Keratinocyte (primary cell): ENCODE results near the gene TMEM135. TPM values are rescaled to one million over a fixed set of nuclear protein-coding genes. Genes with fewer than 3 reads are reported as not detected.
"Not testable (repeated sequence)": the region's sequence is repeated elsewhere in the genome, so short reads cannot be mapped to it uniquely, and the experiment has no call there.

Experiments used
- DNase-seq: peaks from one replicate; pipeline ENCODE4 v3.0.0-alpha.2; 2011; ENCODE audit warnings: low read depth, missing footprints, low spot score
- FAIRE-seq: peaks from 2 replicates; lab custom pipeline; 2011; peaks lifted over from hg19 to GRCh38; lab: Jason Lieb, UNC
- H2AFZ ChIP-seq: 2 replicates; pipeline ENCODE4 v1.6.0; 2012; ENCODE audit warnings: low read length, control low read depth, inconsistent platforms; ENCODE audit not compliant: control insufficient read depth
- H3K27ac ChIP-seq: 2 replicates; pipeline ENCODE4 v1.5.1; 2011; ENCODE audit warnings: low read length; ENCODE audit not compliant: control insufficient read depth, insufficient read depth
- H3K27me3 ChIP-seq: 3 replicates; pipeline ENCODE4 v1.6.0; 2011; ENCODE audit warnings: low read length; ENCODE audit not compliant: control insufficient read depth, insufficient read depth; ENCODE audit errors: extremely low read depth
- H3K36me3 ChIP-seq, 2 experiments: 2 replicates in 1 of 2; 3 replicates in 1 of 2; pipeline ENCODE4 v1.5.1; 2011; ENCODE audit warnings: low read length in 2 of 2, mild to moderate bottlenecking in 1 of 2; ENCODE audit not compliant: control insufficient read depth in 2 of 2, insufficient read depth in 2 of 2; ENCODE audit errors: extremely low read depth in 1 of 2
- H3K4me1 ChIP-seq: 3 replicates; pipeline ENCODE4 v1.5.1; 2011; ENCODE audit warnings: low read length; ENCODE audit not compliant: control insufficient read depth, insufficient read depth; ENCODE audit errors: extremely low read depth
- H3K4me2 ChIP-seq: 3 replicates; pipeline ENCODE4 v1.6.0; 2011; ENCODE audit warnings: low read depth, low read length; ENCODE audit not compliant: control insufficient read depth, insufficient read depth; ENCODE audit errors: extremely low read depth
- H3K4me3 ChIP-seq, 3 experiments: fragments of 200-600 bp in 1 of 3; sonication (generic) in 1 of 3; 2 replicates in 2 of 3; 3 replicates in 1 of 3; pipeline ENCODE4 v1.5.1; 2011 to 2016; ENCODE audit warnings: low read length in 3 of 3, mild to moderate bottlenecking in 3 of 3, control low read depth in 2 of 3, inconsistent platforms in 1 of 3, low read depth in 1 of 3, mixed read lengths in 1 of 3, mixed run types in 1 of 3, moderate library complexity in 1 of 3; ENCODE audit not compliant: control insufficient read depth in 2 of 3, insufficient read depth in 2 of 3; ENCODE audit errors: extremely low read depth in 1 of 3
- H3K79me2 ChIP-seq: 2 replicates; pipeline ENCODE4 v1.6.0; 2012; ENCODE audit warnings: low read length; ENCODE audit not compliant: control insufficient read depth, insufficient read depth
- H3K9ac ChIP-seq: 3 replicates; pipeline ENCODE4 v1.6.0; 2011; ENCODE audit warnings: low read length; ENCODE audit not compliant: control insufficient read depth, insufficient read depth; ENCODE audit errors: extremely low read depth
- H3K9me1 ChIP-seq: 3 replicates; pipeline ENCODE4 v1.6.0; 2011; ENCODE audit warnings: low read length; ENCODE audit not compliant: control insufficient read depth, insufficient read depth; ENCODE audit errors: extremely low read depth
- H3K9me3 ChIP-seq: 2 replicates; pipeline ENCODE4 v1.5.1; 2012; ENCODE audit warnings: low read depth, low read length; ENCODE audit not compliant: control insufficient read depth
- H4K20me1 ChIP-seq: 3 replicates; pipeline ENCODE4 v1.6.0; 2011; ENCODE audit warnings: low read length; ENCODE audit not compliant: control insufficient read depth, insufficient read depth; ENCODE audit errors: extremely low read depth
- EZH2 ChIP-seq: IDR thresholded peaks from one replicate; pipeline ENCODE4 v1.6.1; 2012; ENCODE audit warnings: inconsistent platforms, mild to moderate bottlenecking, low read length, moderate library complexity
- dilution Hi-C: fragments of 300-500 bp; cut with MboI; formaldehyde crosslinking; loops from one replicate; pipeline ENCODE4 v1.7.0; 2020; ENCODE audit warnings: low sequenced_read_pairs; ENCODE audit not compliant: extremely low pct_ligation_motif_present
- polyA plus RNA-seq, 5 experiments: library from polyadenylated mRNA; depleted of rRNA in 3 of 5; stranded (reverse) in 3 of 5; stranded (forward) in 1 of 5; unstranded in 1 of 5; fragments of >200 nt; gene quantifications; 1 replicate in 1 of 5; 2 replicates in 3 of 5; 3 replicates in 1 of 5; pipeline versions ENCODE4 v1.2.1 to v1.2.3, GENCODE V29; 2011 to 2012; ENCODE audit warnings: missing spikeins in 2 of 5, low read depth in 1 of 5, low replicate concordance in 1 of 5
- TF ChIP-seq, protein P1 (sequence below), 3 experiments: IDR thresholded peaks in 1 of 3; conservative IDR thresholded peaks in 1 of 3; optimal IDR thresholded peaks in 1 of 3; 2 replicates in 2 of 3; 3 replicates in 1 of 3; pipeline versions ENCODE3 to v1.5.1; 2011; ENCODE audit warnings: low read length in 3 of 3, mild to moderate bottlenecking in 3 of 3, moderate library complexity in 2 of 3, control low read depth in 1 of 3, inconsistent platforms in 1 of 3; ENCODE audit not compliant: insufficient read depth in 2 of 3; ENCODE audit errors: extremely low read depth in 1 of 3

Gene TMEM135
- polyA plus RNA-seq, 1 donor (not counting 4 experiments of a cell fraction or from before 2014, with no cell fraction given), result 15.0 TPM

DNA sequence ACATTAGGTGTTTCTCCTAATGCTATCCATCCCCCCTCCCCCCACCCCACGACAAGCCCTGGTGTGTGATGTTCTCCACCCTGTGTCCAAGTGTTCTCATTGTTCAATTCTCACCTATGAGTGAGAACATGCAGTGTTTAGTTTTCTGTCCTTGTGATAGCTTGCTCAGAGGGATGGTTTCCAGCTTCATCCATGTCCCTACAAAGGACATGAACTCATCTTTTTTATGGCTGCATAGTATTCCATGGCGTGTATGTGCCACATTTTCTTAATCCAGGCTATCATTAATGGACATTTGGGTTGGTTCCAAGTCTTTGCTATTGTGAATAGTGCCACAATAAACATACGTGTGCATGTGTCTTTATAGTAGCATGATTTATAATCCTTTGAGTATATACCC lies 69.6 kb downstream of the TMEM135 start:
- H2AFZ ChIP-seq, DNase-seq, H3K4me1 ChIP-seq, H3K4me3 ChIP-seq, H3K9me3 ChIP-seq, H4K20me1 ChIP-seq, dilution Hi-C loops, H3K9me1 ChIP-seq, H3K27me3 ChIP-seq, H3K79me2 ChIP-seq, FAIRE-seq, H3K4me2 ChIP-seq, H3K27ac ChIP-seq, H3K9ac ChIP-seq, H3K36me3 ChIP-seq: not testable (repeated sequence)

DNA sequence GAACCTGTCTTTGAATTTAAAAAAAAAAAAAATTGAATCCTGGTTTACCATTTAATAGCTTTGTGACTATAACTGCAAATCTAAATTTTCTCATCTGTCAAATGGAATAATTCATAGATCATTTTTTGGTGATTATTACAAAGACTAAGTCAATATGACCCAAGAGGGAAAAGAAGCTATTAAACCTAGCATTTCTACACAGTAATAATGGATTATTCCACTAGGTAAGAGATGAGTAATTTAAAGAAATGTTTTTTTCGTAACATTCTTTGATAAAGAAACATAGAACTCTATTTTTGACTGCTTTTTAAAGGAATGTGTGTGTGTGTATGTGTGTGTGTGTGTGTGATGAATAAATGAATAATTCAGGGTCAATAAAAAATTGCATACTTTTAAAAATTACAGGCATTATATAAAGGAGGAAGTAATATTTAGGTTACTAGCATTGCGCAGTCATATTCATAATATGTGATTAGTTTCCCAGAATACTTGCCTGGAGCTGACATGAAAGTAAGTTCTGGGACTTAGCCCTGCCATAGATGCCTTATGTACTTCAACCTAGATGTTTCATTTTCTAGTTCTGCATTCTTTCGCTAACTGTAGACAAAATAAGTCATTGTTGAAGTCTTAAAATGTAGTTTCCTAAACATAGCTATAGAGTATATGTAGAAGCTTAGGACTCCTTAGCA lies 72.9 kb downstream of the TMEM135 start:
- Histone ChIP-seq H3K27ac (no peak overlapping the region), H4K20me1 (no peaks in the 10 kb centered on the region), H2AFZ (no peak overlapping the region), H3K9me1 (no peaks in the 10 kb centered on the region), H3K9me3 (no peaks in the 10 kb centered on the region), H3K4me3 (no peak overlapping the region), H3K4me2 (no peak overlapping the region), H3K79me2 (peaks cover 6% of the 10 kb centered on the region), H3K9ac (no peak overlapping the region), H3K4me1 (no peaks in the 10 kb centered on the region), H3K27me3 (no peaks in the 10 kb centered on the region), H3K36me3 (no peaks in the 10 kb centered on the region)
- dilution Hi-C loops, result no loop called here
- TF ChIP-seq, protein P1, sequence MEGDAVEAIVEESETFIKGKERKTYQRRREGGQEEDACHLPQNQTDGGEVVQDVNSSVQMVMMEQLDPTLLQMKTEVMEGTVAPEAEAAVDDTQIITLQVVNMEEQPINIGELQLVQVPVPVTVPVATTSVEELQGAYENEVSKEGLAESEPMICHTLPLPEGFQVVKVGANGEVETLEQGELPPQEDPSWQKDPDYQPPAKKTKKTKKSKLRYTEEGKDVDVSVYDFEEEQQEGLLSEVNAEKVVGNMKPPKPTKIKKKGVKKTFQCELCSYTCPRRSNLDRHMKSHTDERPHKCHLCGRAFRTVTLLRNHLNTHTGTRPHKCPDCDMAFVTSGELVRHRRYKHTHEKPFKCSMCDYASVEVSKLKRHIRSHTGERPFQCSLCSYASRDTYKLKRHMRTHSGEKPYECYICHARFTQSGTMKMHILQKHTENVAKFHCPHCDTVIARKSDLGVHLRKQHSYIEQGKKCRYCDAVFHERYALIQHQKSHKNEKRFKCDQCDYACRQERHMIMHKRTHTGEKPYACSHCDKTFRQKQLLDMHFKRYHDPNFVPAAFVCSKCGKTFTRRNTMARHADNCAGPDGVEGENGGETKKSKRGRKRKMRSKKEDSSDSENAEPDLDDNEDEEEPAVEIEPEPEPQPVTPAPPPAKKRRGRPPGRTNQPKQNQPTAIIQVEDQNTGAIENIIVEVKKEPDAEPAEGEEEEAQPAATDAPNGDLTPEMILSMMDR (optimal IDR thresholded peaks at IDR 0.05 in 1 of 3, IDR thresholded peaks at IDR 0.05 in 1 of 3, conservative IDR thresholded peaks at IDR 0.05 in 1 of 3; ENCODE audit: extremely low read depth in 1 of 3, insufficient read depth in 2 of 3, low read length in 3 of 3), result no peak
- no peak for TF ChIP-seq EZH2
- no peak for FAIRE-seq
- DNase-seq, result no peak

DNA sequence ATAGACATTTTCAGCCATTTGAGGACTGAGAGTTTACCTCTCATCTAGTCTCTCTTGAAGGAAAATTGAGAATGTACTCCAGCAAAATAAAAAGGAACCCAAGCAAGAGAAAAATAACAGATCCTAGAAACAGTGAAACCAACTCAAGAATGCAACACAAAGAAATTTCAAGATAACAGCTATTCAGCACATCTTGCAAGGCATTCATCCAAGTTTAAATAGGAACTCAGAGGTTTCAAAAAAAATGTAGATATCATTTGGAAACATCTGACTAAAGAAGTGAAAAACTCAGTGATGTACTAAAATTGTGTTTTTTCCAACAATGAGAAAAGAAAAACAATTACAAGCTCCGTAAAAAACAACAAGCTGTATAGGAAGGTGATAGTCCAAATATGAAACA lies 76.4 kb downstream of the TMEM135 start:
- no peak for TF ChIP-seq EZH2
- TF ChIP-seq, protein P1 (optimal IDR thresholded peaks at IDR 0.05 in 1 of 3, IDR thresholded peaks at IDR 0.05 in 1 of 3, conservative IDR thresholded peaks at IDR 0.05 in 1 of 3; ENCODE audit: extremely low read depth in 1 of 3, insufficient read depth in 2 of 3, low read length in 3 of 3), result no peak
- DNase-seq, result no peak
- H3K36me3 ChIP-seq, result no peaks in the 10 kb centered on the region
- no peak overlapping the region for H3K4me3 ChIP-seq
- no peak overlapping the region for H3K27ac ChIP-seq
- H4K20me1 ChIP-seq, result no peaks in the 10 kb centered on the region
- no peaks in the 10 kb centered on the region for H3K27me3 ChIP-seq
- H3K4me1 ChIP-seq, result no peaks in the 10 kb centered on the region
- H3K79me2 ChIP-seq, result no peaks in the 10 kb centered on the region
- H3K4me2 ChIP-seq, result no peak overlapping the region
- no peaks in the 10 kb centered on the region for H3K9me3 ChIP-seq
- no peak for FAIRE-seq
- H3K9ac ChIP-seq, result no peak overlapping the region
- dilution Hi-C loops, result no loop called here
- no peak overlapping the region for H2AFZ ChIP-seq
- H3K9me1 ChIP-seq, result no peaks in the 10 kb centered on the region
